ENCODE results near the gene GALNT1.

GRCh38 chr18:35603008-35603407 is 21.5 kb downstream of the GALNT1 start:
- TF ChIP-seq CTCF (IDR thresholded peaks at IDR 0.05) (no peak), POLR2A (IDR thresholded peaks at IDR 0.05) (no peak)

Measured in testis (tissue), 2 donors.